Activated CD4-positive, alpha-beta T cell treated with anti-CD3 and anti-CD28 coated beads, Interleukin-2, amount 50 U/mL, for 16 hours (primary cell): ENCODE measurements around the gene GNB1L.
"Not testable (repeated sequence)": the region's sequence is repeated elsewhere in the genome, so short reads cannot be mapped to it uniquely, and the experiment has no call there.

Source experiments
- DNase-seq: peaks from one replicate; pipeline ENCODE4 v3.0.0-alpha.2; 2020

The GNB1L gene

DNA sequence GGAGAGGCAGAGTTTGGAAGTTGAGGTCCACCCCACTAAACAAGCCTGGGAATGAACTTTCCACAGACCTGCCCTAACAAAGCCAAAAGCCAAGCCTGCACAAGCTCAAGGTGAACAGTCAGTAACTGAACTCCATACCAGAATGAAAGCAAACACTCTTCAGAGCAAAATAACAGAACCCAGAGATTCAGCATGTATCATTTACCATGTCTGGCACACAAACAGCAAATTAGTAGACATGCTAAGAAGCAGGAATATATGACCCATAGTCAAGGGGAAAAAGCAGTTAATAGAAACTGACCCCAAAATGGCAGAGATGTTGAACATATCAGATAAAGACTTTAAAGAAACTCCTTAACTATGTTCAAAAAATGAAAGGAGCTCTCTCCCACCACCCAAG is 62.8 kb downstream of the GNB1L start:
- no peak for DNase-seq

DNA sequence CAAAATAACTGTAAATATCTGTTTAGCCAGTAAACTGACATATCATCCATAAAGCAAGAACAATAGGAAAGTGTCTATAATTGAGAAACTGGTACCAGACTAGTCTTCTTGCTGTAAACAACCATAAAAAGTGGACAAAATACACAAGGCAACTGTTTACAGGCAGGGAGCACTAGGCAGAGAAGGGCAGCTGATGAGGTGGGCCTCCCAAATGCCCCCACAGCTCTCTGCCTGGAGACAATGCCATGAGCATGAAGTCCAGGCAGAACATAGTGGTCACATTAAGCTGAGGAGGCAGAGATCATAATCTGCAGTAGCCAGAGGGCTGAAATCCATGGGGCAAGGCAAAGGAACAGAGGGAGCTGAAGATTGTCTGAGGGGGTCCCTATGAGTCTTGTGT is 63.4 kb downstream of the GNB1L start:
- no peak for DNase-seq

DNA sequence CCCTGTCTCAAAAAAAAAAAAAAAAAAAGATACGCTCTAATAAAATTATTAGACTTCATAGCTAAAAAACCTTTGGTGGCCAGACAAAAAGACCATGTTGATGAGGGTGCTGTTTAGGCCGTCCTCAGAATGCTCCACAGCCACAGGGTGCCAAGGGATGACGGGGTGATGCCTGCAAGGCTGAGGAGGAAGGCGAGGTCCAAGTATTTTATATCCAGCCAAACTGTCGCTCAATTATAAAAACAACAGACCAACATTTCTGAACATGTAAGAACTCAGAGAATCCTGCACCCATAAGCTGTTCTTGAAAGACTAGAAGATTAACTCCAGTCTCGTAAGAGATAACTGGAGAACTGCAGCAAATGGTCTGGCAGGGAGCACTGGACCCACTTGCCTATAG is 64.8 kb downstream of the GNB1L start:
- DNase-seq = no peak

DNA sequence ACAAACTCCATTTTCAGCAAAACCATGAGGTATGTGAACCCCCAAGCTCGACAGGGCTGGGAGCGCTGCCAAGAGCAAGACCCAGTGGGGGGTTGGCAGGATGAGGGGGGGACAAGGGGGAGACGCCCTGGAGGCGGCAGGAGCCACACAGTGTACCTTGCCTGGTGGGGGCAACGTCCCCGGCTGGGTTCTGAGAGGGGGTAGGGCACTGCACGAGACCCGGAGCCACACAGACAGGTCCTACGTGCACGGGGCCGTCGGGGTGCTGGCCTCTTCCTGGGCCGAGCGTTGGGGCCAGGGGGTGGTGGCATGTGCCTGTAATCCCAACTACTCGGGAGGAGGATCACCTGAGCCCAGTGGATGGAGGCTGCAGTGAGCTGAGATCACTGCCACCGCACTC is 65.3 kb downstream of the GNB1L start:
- no peak for DNase-seq

DNA sequence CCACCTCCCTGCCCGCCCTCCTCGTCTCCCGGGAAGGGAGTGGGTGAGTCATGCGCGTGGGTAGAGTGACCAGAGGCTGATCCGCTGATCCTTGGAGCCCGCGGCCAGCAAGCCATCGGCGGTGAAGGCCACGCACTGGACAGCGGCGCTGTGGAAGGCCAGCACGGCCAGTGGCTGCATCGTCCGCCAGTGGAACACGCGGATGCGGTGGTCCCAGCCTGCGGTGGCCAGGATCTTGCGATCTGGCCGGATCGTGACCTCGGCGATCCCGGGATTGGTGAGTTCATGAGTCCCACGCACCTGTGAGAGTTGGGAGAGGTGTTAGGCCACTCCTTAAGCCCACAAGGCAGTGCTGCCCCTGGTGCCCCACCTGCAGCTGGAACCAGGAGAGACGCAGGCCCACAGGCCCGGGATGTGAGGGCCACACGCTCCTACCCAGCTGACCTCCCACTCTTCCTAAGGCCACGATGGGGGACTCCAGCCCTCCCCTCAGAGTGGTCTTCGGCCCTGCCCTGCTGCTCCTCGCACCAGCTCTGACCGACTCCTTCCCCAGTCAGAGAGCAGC is 65.9 kb downstream of the GNB1L start:
- no peak for DNase-seq

DNA sequence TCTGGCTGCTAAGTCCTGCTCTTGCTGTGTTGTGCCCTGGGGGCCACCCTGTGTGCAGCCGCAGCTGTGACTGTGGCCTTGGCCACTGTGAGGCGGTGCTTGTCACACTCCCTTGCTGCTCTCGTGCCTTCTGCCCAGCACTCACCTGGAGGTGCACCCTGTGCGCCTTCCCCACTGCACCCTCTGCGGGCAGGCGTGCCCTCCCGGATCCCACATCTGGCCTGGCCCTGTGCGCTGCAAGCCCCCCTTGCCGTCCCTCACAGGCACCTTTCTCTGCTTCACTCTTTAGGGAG is 66.9 kb downstream of the GNB1L start:
- DNase-seq = no peak

DNA sequence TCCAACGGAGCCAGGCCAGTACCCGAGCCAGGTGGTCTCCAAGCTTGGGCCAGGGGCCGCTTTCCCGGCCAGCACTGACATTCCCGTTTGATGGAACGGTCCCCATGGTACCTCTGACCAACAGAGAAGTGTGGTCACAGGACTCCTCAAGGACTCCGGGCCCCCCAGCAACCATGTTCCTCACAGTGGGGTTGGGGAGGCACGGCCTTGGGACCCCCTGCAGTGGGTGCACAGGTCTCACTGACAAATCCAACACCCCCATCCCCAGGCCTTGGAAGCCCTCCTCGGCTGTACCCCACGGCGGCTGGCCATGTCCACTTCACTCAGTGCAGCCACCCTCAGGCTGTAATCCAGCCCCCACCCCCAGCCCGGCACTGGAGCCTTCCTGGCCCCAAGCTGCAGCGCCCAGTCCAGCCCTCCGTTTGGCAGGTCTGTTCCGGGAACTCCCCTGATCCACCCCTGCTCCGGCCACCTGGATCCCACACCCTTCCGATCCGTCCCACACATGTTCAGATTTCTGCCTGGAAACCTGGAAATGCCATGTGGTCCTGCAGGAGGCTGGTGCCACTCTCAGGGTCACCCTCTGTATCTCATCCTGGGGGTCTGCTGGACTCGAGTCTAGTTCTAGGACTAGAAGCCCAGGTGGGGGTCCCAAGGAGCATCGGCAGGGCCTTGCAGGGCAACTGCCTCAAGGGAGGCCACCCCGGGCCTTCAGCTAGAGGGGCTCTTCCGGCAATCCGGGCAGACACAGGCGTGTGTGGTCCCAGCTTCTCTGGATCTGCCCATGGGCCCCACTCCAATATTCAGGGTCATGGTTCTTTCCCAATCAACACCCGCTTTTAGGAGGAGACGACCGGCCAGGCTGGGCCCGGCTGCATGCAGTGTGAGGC is 67.5 kb downstream of the GNB1L start:
- DNase-seq = no peak

DNA sequence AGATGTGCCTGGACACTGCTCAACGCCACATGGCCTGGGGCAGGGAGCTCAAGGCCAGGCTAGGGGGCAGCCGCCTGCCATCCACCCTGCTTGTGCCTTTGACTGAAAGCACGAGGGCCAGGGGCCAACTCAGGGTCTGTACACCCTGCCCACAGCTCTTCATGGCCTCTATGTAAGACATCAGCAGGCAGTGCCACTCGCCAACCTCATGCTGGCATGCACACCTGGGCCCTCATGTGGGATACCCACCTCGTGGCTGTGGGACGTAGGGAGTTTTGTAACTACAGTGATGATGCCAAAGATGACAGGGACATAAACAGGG is 68.4 kb downstream of the GNB1L start:
- DNase-seq = no peak

GRCh38 chr22:19785461-19786263 is 69.0 kb downstream of the GNB1L start:
- no peak for DNase-seq

DNA sequence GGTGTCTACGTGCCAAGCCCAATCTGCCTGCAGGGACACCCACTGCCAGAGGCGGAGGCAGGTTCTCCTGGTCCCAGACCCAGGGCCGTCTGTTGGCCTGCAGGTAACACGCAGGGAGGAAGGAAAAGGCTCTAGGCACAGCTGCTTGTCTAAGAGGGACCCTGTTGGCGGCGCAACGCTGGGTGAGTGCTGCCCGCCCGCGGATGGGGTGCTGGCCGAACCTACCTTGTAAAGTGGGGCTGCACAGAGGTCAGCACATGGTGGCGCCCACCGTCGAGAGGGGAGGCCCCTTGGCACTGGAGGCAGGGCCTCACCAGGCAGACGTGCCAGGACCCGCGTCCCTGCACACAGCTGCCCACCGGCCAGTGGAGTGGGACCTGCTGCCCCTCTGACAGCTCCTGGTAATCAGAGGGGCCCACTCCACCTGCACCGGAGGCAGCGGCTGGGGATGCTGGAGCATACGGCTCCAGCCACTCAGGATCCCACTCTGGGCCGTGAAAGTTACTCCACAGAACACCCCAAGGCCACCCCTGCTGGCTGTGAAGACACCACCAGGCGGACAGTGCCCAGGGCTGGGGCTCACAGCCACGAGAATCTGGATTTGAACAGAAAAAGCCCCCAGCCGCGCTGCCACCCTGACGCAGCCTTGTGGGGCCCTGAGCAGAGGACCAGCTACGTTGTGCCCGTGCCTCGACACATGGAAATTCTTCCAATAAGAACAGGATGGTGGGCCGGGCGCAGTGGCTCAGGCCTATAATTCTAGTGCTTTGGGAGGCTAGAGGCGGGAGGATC is 70.1 kb downstream of the GNB1L start:
- DNase-seq = no peak

DNA sequence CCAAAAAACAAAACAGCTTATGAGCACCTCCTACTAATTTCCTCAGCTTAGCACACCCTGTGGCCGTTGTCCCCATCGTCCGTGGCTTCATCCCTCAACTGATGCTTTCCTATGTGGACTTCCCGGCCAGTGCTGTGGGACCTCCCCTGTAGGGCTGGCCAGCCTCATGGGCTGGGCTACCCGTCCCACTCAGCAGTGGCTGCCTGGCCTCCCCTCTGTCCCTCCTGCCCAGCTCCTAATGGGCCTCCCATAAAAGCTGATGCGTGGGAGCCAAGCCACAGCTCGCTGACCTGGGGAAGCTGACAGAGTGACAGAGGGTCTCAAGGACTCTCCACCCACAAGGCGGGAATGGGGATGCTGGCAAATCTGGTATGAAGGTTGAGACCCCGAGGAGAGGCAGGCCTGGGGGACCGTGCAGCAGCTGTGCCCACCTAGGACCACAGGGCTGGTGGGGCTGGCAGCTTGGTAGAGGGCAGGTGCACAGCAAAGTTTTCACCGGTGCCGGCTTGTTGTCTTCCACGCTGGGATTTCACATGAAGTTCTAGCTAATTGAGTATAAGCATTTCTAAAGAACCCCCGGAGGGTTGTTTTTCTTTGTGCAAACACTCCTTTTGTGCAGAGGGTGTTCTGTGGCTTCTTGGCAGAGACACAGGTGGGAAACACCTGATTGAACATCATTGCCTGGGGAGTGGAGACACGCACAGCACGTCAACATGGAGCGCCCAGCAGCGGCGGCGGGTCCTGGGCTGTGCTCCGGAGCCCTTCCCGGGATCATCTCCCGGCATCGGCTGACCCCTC is 70.9 kb downstream of the GNB1L start:
- DNase-seq = no peak

DNA sequence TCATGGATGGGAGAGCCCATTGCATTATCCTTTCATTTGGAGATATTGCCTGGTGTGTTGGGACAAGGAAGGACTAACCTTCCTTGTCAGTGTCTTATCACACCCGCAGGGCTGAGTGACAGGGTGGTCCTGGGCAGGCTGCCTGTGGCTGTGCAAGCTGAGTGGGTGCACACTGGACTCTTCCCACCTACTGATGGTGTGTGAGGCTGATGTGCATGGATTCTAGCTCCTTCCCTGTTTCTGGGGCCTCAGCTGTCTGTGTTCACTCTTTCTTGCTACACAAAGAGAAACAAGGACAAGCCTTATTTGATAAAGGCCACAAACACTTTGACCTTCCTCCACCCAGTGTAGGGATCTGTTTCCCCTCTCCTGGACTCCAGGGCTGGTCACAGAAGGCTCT is 72.1 kb downstream of the GNB1L start:
- DNase-seq = no peak

GRCh38 chr22:19779685-19780268 is 74.9 kb downstream of the GNB1L start:
- DNase-seq = no peak

- no peak for DNase-seq
Observed at GRCh38 chr22:19779011-19779421, 75.7 kb downstream of the GNB1L start.

GRCh38 chr22:19777192-19777591 is 77.5 kb downstream of the GNB1L start:
- not testable (repeated sequence) for DNase-seq

- DNase-seq = no peak
Observed at GRCh38 chr22:19776433-19777031, 78.1 kb downstream of the GNB1L start.

DNA sequence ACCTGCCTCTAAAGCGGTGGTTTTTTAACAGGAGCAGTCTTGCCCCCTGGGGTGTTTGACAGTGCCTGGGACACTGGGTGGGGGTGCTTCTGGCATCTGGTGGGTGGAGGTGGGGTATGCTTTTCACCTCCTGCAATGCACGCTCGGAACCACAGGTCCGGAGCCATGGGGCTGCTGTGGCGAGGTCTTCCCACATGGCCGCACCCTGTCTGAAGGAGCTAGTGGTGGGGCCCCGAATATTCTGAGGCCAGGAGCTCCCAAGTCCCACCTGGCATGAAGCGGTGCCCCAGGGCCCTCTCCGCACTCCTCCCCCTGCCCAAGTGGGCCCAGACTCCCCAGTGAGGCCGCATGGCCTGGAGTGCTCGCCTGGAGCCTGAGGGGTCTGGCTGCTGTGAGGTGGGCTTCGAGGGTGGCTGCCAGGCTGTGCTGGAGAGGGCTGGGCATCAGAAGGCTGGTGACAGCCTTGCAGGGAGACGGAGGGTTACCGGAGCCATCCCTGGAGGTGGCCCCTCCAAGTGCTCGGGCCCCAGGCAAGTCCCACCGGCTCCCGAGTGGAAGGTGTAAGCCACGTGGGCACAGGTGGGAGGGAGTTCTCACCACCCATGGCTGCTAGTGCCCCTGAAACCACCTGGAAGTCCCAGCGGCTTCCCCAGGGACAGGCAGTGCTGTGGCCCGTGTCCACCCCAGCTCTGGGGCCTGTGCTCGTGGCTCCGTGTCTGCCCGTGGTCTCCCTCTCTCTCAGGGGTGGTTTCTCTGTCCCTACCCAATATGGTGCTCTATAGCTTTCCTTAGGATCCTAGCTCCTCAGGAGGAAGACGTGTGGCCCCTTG is 79.0 kb downstream of the GNB1L start:
- DNase-seq = no peak

DNA sequence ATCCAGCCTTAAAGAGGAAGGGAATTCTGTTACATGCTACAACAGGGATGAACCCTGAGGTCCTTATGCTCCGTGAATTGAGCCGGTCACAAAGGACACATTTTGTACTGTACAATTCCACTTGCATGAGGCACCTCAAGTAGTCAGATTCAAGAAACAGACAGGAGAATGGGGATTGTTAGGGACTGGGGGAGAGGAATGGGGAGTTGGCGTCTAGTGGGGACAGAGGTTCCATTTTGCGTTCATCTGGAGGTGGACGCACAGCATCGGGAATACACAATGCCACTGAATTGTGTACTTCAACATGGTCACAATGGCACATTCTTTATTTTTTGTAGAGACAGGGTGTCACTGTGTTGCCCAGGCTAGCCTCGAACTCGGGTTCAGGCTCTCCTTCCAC is 80.0 kb downstream of the GNB1L start:
- DNase-seq = no peak

- no peak for DNase-seq
Observed at GRCh38 chr22:19773470-19774040, 81.1 kb downstream of the GNB1L start.
